K562 (cell line): ENCODE data around the gene CXCR6. TPM values are rescaled to one million over a fixed set of nuclear protein-coding genes. Genes with fewer than 3 reads are reported as not detected.

ENCODE experiments used
- ATF7 ChIP-seq: fragments of 450-650 bp; IDR thresholded peaks from 2 replicates; pipeline ENCODE4 v1.7.1; 2014; ENCODE audit warnings: mild to moderate bottlenecking, moderate library complexity
- CAMTA2 ChIP-seq: fragments of 250-450 bp; sonication (Bioruptor Pico); conservative IDR thresholded peaks from 2 replicates; pipeline ENCODE4 v1.5.1; 2022
- CBX3 ChIP-seq, 2 experiments: IDR thresholded peaks; 1 replicate in 1 of 2; 2 replicates in 1 of 2; pipeline ENCODE4 v1.6.1; 2012; ENCODE audit warnings: inconsistent platforms in 2 of 2, low read length in 2 of 2, borderline replicate concordance in 1 of 2, control low read depth in 1 of 2
- CEBPG ChIP-seq, 3 experiments: fragments of 200-800 bp in 1 of 3; sonication (Bioruptor generic) in 1 of 3; sonication (generic) in 1 of 3; formaldehyde crosslinking in 1 of 3; IDR thresholded peaks in 2 of 3; conservative IDR thresholded peaks in 1 of 3; 2 replicates each; pipeline versions ENCODE4 v1.6.1 to v1.8.0; 2016 to 2022; ENCODE audit warnings: missing compliant biosample characterization in 2 of 3, missing genetic modification characterization in 2 of 3, mild to moderate bottlenecking in 1 of 3, missing genetic modification reagents in 1 of 3
- CREB1 ChIP-seq, 2 experiments: sonication (generic) in 1 of 2; formaldehyde crosslinking in 1 of 2; IDR thresholded peaks; 2 replicates each; pipeline versions ENCODE4 v1.6.1 to v1.8.0; 2012 to 2022; ENCODE audit warnings: inconsistent platforms in 1 of 2, mild to moderate bottlenecking in 1 of 2, missing genetic modification reagents in 1 of 2, moderate library complexity in 1 of 2
- JUNB ChIP-seq: fragments of 450-650 bp; formaldehyde crosslinking; conservative IDR thresholded peaks from 2 replicates; pipeline ENCODE4 v1.4.0; 2020; ENCODE audit warnings: mild to moderate bottlenecking
- KDM2B ChIP-seq: fragments of 250-450 bp; sonication (Bioruptor Pico); IDR thresholded peaks from 2 replicates; pipeline ENCODE4 v1.8.0; 2021; ENCODE audit warnings: mild to moderate bottlenecking, moderate library complexity
- RAD21 ChIP-seq, 2 experiments: fragments of 250-450 bp in 1 of 2; fragments of 450-650 bp in 1 of 2; sonication (Bioruptor Pico) in 1 of 2; formaldehyde crosslinking in 1 of 2; IDR thresholded peaks in 1 of 2; conservative IDR thresholded peaks in 1 of 2; 2 replicates each; pipeline versions ENCODE4 v1.4.0 to v1.8.0; 2020 to 2022; ENCODE audit warnings: mild to moderate bottlenecking in 2 of 2, moderate library complexity in 1 of 2
- RB1 ChIP-seq: fragments of 450-650 bp; IDR thresholded peaks from 2 replicates; pipeline ENCODE4 v1.6.1; 2017; ENCODE audit warnings: low read depth, mild to moderate bottlenecking
- SRSF3 ChIP-seq: fragments of 200-400 bp; formaldehyde crosslinking; IDR thresholded peaks from 2 replicates; pipeline ENCODE4 v1.6.1; 2016; ENCODE audit warnings: mild to moderate bottlenecking, low read length, moderate library complexity; ENCODE audit not compliant: insufficient read depth
- TCF3 ChIP-seq: sonication (generic); formaldehyde crosslinking; IDR thresholded peaks from 2 replicates; pipeline ENCODE4 v1.4.0; 2020; ENCODE audit warnings: mild to moderate bottlenecking, missing genetic modification reagents
- TRIM28 ChIP-seq: fragments of 450-650 bp; IDR thresholded peaks from 2 replicates; pipeline ENCODE4 v1.6.1; 2017
- TSC22D4 ChIP-seq: fragments of 450-650 bp; IDR thresholded peaks from 2 replicates; pipeline ENCODE4 v1.6.1; 2016; ENCODE audit warnings: missing genetic modification characterization, missing biosample characterization, control low read depth
- ZNF431 ChIP-seq: sonication (generic); formaldehyde crosslinking; IDR thresholded peaks from 2 replicates; pipeline ENCODE4 v1.8.0; 2022; ENCODE audit warnings: mild to moderate bottlenecking, missing genetic modification reagents
- ZNF75A ChIP-seq: fragments of 450-650 bp; formaldehyde crosslinking; IDR thresholded peaks from 2 replicates; pipeline ENCODE4 v1.4.0; 2020; ENCODE audit warnings: mild to moderate bottlenecking
- ZNF785 ChIP-seq: fragments of 250-450 bp; sonication (Bioruptor Pico); IDR thresholded peaks from 2 replicates; pipeline ENCODE4 v1.4.0; 2020; ENCODE audit warnings: mild to moderate bottlenecking
- polyA plus RNA-seq, 8 experiments: library from polyadenylated mRNA; depleted of rRNA in 4 of 8; stranded (reverse) in 5 of 8; unstranded in 3 of 8; fragments of >200 nt; fragmentation: Nextera tagmentation in 2 of 8; fragmentation: Illumina TruSeq in 1 of 8; extraction: Ambion mirVana in 2 of 8; extraction: Trizol in 1 of 8; gene quantifications; 2 replicates each; pipeline versions ENCODE4 v1.2.1 to v1.2.3, GENCODE V29; 2011 to 2014; ENCODE audit warnings: inconsistent platforms in 1 of 8, missing spikeins in 1 of 8
- total RNA-seq, 7 experiments: library from RNA; depleted of rRNA in 6 of 7; stranded (reverse); fragments of >200 nt in 6 of 7; fragmentation: Illumina TruSeq in 2 of 7; extraction: Trizol in 2 of 7; gene quantifications; 2 replicates each; pipeline versions ENCODE4 v1.2.1 to v1.2.3, GENCODE V29; 2011 to 2021; ENCODE audit warnings: low replicate concordance in 1 of 7
- TF ChIP-seq, protein P1 (sequence below): sonication (generic); formaldehyde crosslinking; IDR thresholded peaks from 2 replicates; pipeline ENCODE4 v1.8.0; 2022; ENCODE audit warnings: mild to moderate bottlenecking, missing genetic modification reagents
- TF ChIP-seq, protein P2 (sequence below), 2 experiments: fragments of 450-650 bp; IDR thresholded peaks; 2 replicates each; pipeline ENCODE4 v1.6.1; 2018; ENCODE audit warnings: mild to moderate bottlenecking in 2 of 2, low read depth in 1 of 2; ENCODE audit not compliant: partially characterized antibody in 2 of 2
- TF ChIP-seq, protein P3 (sequence below): fragments of 250-450 bp; sonication (Bioruptor Pico); IDR thresholded peaks from 2 replicates; pipeline ENCODE4 v1.5.0; 2020; ENCODE audit warnings: mild to moderate bottlenecking

The CXCR6 gene
- total and polyA plus RNA-seq, 9 of the 15 experiments (the other 6 are each of a cell fraction or from before 2014, with no cell fraction given) = 0.28 TPM; not detected in 8

DNA sequence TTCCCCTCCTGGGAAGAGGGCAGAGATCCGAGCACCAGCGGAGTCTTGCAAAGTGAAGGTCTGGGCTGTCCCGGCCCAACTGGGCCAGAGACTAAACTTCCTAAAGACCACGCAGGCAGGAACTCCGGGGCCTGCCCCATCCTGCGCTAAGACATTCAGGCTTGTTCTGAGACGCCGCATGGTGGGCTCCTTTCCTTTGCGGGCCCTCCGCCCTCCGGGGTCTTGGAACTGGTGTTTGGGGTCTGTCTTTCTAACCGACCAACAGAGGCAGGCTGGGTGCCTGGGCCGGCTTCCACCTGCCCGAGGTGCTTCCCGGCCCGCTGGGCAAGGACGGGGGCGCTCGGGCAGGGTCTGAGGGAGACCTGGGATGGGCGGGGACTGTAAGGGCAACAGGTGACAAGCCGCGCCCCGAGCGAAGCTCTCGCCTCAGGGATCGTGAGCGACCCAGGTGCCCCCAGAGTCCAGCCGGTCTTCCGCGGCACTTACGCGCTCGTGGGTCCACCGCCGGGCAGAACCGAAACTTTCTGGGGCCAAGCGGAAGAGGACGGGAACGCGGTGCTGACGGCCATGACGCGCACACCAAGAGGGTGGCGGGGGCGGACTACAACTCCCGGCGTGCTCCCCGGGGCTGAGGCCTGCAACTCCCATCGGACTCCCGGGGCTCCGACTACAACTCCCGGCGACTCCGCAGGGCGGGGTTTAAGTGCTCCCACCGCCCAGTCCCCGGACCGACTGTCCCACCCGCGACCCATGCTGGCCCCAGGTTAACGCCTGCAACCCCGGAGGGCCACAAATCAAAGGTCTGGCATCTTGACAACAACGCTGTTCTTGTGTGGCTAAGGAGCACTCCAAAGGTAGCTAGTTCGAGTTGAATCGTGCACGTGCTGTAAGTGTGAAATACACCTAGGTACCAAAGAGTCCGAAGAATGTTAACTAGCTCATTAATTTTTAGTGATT, 52.2 kb downstream of the CXCR6 start, which contains the start of gene FYCO1 (continued):
- TF ChIP-seq JUNB (no peak), RB1 (peak; percentile 70; the same call in 1 of the 2 replicates), KDM2B (CRISPR knock-in tag) (no peak), TSC22D4 (tag) (no peak), CBX3 (IDR thresholded peaks at IDR 0.05; ENCODE audit: borderline replicate concordance in 1 of 2, low read length in 2 of 2) (no peak; a peak in 1 of 3 replicates), ZNF431 (peak; percentile 3; the same call in 1 of the 2 replicates), SRSF3 (no peak), CEBPG (CRISPR knock-in tag; IDR thresholded peaks at IDR 0.05) (no peak), CEBPG (tag; conservative IDR thresholded peaks at IDR 0.05 in 1 of 2, IDR thresholded peaks at IDR 0.05 in 1 of 2) (no peak), ZNF785 (CRISPR knock-in tag) (no peak), CAMTA2 (CRISPR knock-in tag) (no peak), ZNF75A (0 out of 2 replicates have a peak, but pooled peaks have one; percentile 16), TCF3 (CRISPR knock-in tag) (no peak), TRIM28 (no peak), CREB1 (IDR thresholded peaks at IDR 0.05) (peak; percentile 86), CREB1 (CRISPR knock-in tag; IDR thresholded peaks at IDR 0.05) (peak; percentile 89), ATF7 (peak; percentile 81), RAD21 (CRISPR knock-in tag; conservative IDR thresholded peaks at IDR 0.05 in 1 of 2, IDR thresholded peaks at IDR 0.05 in 1 of 2) (no peak)
- TF ChIP-seq, protein P1, sequence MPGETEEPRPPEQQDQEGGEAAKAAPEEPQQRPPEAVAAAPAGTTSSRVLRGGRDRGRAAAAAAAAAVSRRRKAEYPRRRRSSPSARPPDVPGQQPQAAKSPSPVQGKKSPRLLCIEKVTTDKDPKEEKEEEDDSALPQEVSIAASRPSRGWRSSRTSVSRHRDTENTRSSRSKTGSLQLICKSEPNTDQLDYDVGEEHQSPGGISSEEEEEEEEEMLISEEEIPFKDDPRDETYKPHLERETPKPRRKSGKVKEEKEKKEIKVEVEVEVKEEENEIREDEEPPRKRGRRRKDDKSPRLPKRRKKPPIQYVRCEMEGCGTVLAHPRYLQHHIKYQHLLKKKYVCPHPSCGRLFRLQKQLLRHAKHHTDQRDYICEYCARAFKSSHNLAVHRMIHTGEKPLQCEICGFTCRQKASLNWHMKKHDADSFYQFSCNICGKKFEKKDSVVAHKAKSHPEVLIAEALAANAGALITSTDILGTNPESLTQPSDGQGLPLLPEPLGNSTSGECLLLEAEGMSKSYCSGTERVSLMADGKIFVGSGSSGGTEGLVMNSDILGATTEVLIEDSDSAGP (CRISPR knock-in tag) = no peak
- TF ChIP-seq, protein P2, sequence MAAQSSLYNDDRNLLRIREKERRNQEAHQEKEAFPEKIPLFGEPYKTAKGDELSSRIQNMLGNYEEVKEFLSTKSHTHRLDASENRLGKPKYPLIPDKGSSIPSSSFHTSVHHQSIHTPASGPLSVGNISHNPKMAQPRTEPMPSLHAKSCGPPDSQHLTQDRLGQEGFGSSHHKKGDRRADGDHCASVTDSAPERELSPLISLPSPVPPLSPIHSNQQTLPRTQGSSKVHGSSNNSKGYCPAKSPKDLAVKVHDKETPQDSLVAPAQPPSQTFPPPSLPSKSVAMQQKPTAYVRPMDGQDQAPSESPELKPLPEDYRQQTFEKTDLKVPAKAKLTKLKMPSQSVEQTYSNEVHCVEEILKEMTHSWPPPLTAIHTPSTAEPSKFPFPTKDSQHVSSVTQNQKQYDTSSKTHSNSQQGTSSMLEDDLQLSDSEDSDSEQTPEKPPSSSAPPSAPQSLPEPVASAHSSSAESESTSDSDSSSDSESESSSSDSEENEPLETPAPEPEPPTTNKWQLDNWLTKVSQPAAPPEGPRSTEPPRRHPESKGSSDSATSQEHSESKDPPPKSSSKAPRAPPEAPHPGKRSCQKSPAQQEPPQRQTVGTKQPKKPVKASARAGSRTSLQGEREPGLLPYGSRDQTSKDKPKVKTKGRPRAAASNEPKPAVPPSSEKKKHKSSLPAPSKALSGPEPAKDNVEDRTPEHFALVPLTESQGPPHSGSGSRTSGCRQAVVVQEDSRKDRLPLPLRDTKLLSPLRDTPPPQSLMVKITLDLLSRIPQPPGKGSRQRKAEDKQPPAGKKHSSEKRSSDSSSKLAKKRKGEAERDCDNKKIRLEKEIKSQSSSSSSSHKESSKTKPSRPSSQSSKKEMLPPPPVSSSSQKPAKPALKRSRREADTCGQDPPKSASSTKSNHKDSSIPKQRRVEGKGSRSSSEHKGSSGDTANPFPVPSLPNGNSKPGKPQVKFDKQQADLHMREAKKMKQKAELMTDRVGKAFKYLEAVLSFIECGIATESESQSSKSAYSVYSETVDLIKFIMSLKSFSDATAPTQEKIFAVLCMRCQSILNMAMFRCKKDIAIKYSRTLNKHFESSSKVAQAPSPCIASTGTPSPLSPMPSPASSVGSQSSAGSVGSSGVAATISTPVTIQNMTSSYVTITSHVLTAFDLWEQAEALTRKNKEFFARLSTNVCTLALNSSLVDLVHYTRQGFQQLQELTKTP (IDR thresholded peaks at IDR 0.05; ENCODE audit: low read depth in 1 of 2, partially characterized antibody in 2 of 2) = peak in 1 of 2 experiments; percentile 97
- TF ChIP-seq, protein P3, sequence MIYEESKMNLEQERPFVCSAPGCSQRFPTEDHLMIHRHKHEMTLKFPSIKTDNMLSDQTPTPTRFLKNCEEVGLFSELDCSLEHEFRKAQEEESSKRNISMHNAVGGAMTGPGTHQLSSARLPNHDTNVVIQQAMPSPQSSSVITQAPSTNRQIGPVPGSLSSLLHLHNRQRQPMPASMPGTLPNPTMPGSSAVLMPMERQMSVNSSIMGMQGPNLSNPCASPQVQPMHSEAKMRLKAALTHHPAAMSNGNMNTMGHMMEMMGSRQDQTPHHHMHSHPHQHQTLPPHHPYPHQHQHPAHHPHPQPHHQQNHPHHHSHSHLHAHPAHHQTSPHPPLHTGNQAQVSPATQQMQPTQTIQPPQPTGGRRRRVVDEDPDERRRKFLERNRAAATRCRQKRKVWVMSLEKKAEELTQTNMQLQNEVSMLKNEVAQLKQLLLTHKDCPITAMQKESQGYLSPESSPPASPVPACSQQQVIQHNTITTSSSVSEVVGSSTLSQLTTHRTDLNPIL (CRISPR knock-in tag) = no peak
